Thymus (tissue), 11 donors: ENCODE results near the gene NWD2. TPM values are rescaled to one million over a fixed set of nuclear protein-coding genes. Genes with fewer than 3 reads are reported as not detected.

Experiments
- DNase-seq, 9 donors: peaks; one replicate each; pipeline ENCODE4 v3.0.0-alpha.2; 2013; ENCODE audit warnings: low spot score in 9 of 9, low read depth in 6 of 9, missing footprints in 1 of 9
- H3K27ac ChIP-seq, 2 donors: one replicate each; pipeline ENCODE4 v1.5.1; 2013; ENCODE audit warnings: control low read depth in 1 of 2, low read depth in 1 of 2, low read length in 1 of 2, mild to moderate bottlenecking in 1 of 2, moderate library complexity in 1 of 2
- H3K27me3 ChIP-seq, 2 donors: one replicate each; pipeline ENCODE4 v1.5.1; 2013; ENCODE audit warnings: low read length in 1 of 2; ENCODE audit not compliant: control insufficient read depth in 2 of 2, insufficient read depth in 1 of 2
- H3K36me3 ChIP-seq, 2 donors: one replicate each; pipeline ENCODE4 v1.5.1; 2013; ENCODE audit warnings: low read length in 1 of 2, mild to moderate bottlenecking in 1 of 2, moderate library complexity in 1 of 2; ENCODE audit not compliant: control insufficient read depth in 2 of 2, insufficient read depth in 2 of 2
- H3K4me1 ChIP-seq, 2 donors: one replicate each; pipeline ENCODE4 v1.5.1; 2013; ENCODE audit warnings: low read length in 2 of 2; ENCODE audit not compliant: control insufficient read depth in 2 of 2, insufficient read depth in 2 of 2
- H3K4me3 ChIP-seq, 2 donors: one replicate each; pipeline ENCODE4 v1.5.1; 2013; ENCODE audit warnings: low read length in 2 of 2, control low read depth in 1 of 2, mild to moderate bottlenecking in 1 of 2
- H3K9me3 ChIP-seq, 2 donors: one replicate each; pipeline ENCODE4 v1.5.1; 2013; ENCODE audit warnings: low read length in 1 of 2, mild to moderate bottlenecking in 1 of 2; ENCODE audit not compliant: control insufficient read depth in 2 of 2, insufficient read depth in 1 of 2
- WGBS: extraction: QIAGEN DNeasy Blood & Tissue Kit; methylation state at CpG from one replicate; pipeline ENCODE4 v1.1.7; 2013; 5-methylcytosine and 5-hydroxymethylcytosine counted together
- polyA plus RNA-seq: library from polyadenylated mRNA; stranded (reverse); fragments of 200-250 nt; gene quantifications from one replicate; pipeline ENCODE4 v1.2.3, GENCODE V29; 2013
- total RNA-seq: library from RNA; stranded (reverse); fragments of 120-200 nt; gene quantifications from one replicate; pipeline ENCODE4 v1.2.4, GENCODE V29; 2013
- donor health status: healthy.

Gene NWD2
- total and polyA plus RNA-seq, 2 donors: under 0.01 to 0.11 TPM

- WGBS: 96% methylated on average over 4 of the region's 4 CpGs
Observed at GRCh38 chr4:37224854-37225253, 19.7 kb upstream of the NWD2 start.

GRCh38 chr4:37225778-37226177, 18.8 kb upstream of the NWD2 start:
- 43% methylated on average over 2 of the region's 2 CpGs for WGBS

More at GRCh38 chr4:37224854-37225253, 19.7 kb upstream of the NWD2 start:
- no peaks in the 10 kb centered on the region for H3K9me3 ChIP-seq
- no peaks in the 10 kb centered on the region for H3K27me3 ChIP-seq
- no peak for DNase-seq
- no peaks in the 10 kb centered on the region for H3K4me1 ChIP-seq
- H3K27ac ChIP-seq: no peak overlapping the region
- no peak overlapping the region for H3K4me3 ChIP-seq
- no peaks in the 10 kb centered on the region for H3K36me3 ChIP-seq

GRCh38 chr4:37232315-37232714, 12.2 kb upstream of the NWD2 start:
- H3K9me3 ChIP-seq: no peaks in the 10 kb centered on the region
- 88% methylated on average over 1 of the region's 1 CpG for WGBS

More at GRCh38 chr4:37225778-37226177, 18.8 kb upstream of the NWD2 start:
- H3K9me3 ChIP-seq: no peaks in the 10 kb centered on the region
- H3K4me1 ChIP-seq: no peaks in the 10 kb centered on the region
- H3K27me3 ChIP-seq: no peaks in the 10 kb centered on the region
- no peaks in the 10 kb centered on the region for H3K36me3 ChIP-seq
- H3K4me3 ChIP-seq: no peak overlapping the region
- DNase-seq: no peak
- H3K27ac ChIP-seq: no peak overlapping the region

GRCh38 chr4:37236165-37236564, 8.4 kb upstream of the NWD2 start:
- WGBS: 65% methylated on average over 2 of the region's 2 CpGs
- Histone ChIP-seq H3K27ac (no peak overlapping the region), H3K4me3 (no peak overlapping the region), H3K4me1 (no peaks in the 10 kb centered on the region), H3K9me3 (no peaks in the 10 kb centered on the region), H3K27me3 (peaks cover 0 to 4% of the 10 kb centered on the region in 2 donors), H3K36me3 (no peaks in the 10 kb centered on the region)
- no peak for DNase-seq

More at GRCh38 chr4:37232315-37232714, 12.2 kb upstream of the NWD2 start:
- Histone ChIP-seq H3K4me1 (no peaks in the 10 kb centered on the region), H3K36me3 (no peaks in the 10 kb centered on the region), H3K4me3 (no peak overlapping the region), H3K27me3 (no peaks in the 10 kb centered on the region), H3K27ac (no peak overlapping the region)
- no peak for DNase-seq

- Histone ChIP-seq H3K27me3 (peaks cover 29 to 44% of the 10 kb centered on the region in 2 donors), H3K4me3 (no peak overlapping the region), H3K36me3 (no peaks in the 10 kb centered on the region)
Observed at GRCh38 chr4:37241647-37242046, 2.9 kb upstream of the NWD2 start.

GRCh38 chr4:37243051-37243450, 1.5 kb upstream of the NWD2 start:
- H3K27ac ChIP-seq: no peak overlapping the region
- WGBS: 38% methylated on average over 5 of the region's 5 CpGs
- DNase-seq: no peak
- H3K9me3 ChIP-seq: no peaks in the 10 kb centered on the region
- no peak overlapping the region for H3K4me3 ChIP-seq
- H3K27me3 ChIP-seq: peaks cover 33 to 52% of the 10 kb centered on the region in 2 donors
- H3K36me3 ChIP-seq: no peaks in the 10 kb centered on the region
- H3K4me1 ChIP-seq: no peaks in the 10 kb centered on the region

More at GRCh38 chr4:37241647-37242046, 2.9 kb upstream of the NWD2 start:
- DNase-seq: no peak
- Histone ChIP-seq H3K27ac (no peak overlapping the region), H3K9me3 (no peaks in the 10 kb centered on the region), H3K4me1 (no peaks in the 10 kb centered on the region)

GRCh38 chr4:37243722-37244582, 591 bp upstream of the NWD2 start:
- no peaks in the 10 kb centered on the region for H3K36me3 ChIP-seq
- H3K4me1 ChIP-seq: no peaks in the 10 kb centered on the region
- peak in 1 of 9 donors; percentile 4 for DNase-seq
- H3K27me3 ChIP-seq: peaks cover 33 to 53% of the 10 kb centered on the region in 2 donors
- no peak overlapping the region for H3K27ac ChIP-seq
- H3K9me3 ChIP-seq: no peaks in the 10 kb centered on the region
- WGBS: 8% methylated on average over 70 of the region's 70 CpGs
- no peak overlapping the region for H3K4me3 ChIP-seq

GRCh38 chr4:37245391-37245954, 930 bp downstream of the NWD2 start:
- Histone ChIP-seq H3K4me3 (no peak overlapping the region), H3K36me3 (no peaks in the 10 kb centered on the region), H3K27me3 (peaks cover 33 to 52% of the 10 kb centered on the region in 2 donors)

GRCh38 chr4:37246891-37247290, 2.3 kb downstream of the NWD2 start:
- H3K4me3 ChIP-seq: no peak overlapping the region
- WGBS: 51% methylated on average over 6 of the region's 6 CpGs
- no peaks in the 10 kb centered on the region for H3K36me3 ChIP-seq
- H3K27me3 ChIP-seq: peaks cover 33 to 49% of the 10 kb centered on the region in 2 donors
- no peak for DNase-seq
- H3K9me3 ChIP-seq: no peaks in the 10 kb centered on the region
- no peaks in the 10 kb centered on the region for H3K4me1 ChIP-seq
- H3K27ac ChIP-seq: no peak overlapping the region

More at GRCh38 chr4:37245391-37245954, 930 bp downstream of the NWD2 start:
- Histone ChIP-seq H3K4me1 (no peaks in the 10 kb centered on the region), H3K9me3 (no peaks in the 10 kb centered on the region), H3K27ac (no peak overlapping the region)
- 6% methylated on average over 23 of the region's 23 CpGs for WGBS
- DNase-seq: no peak
